Mesendoderm (in vitro differentiated cells): Measurements from ENCODE around the gene STN1.
A peak's percentile ranks its signal among the peaks of the same experiment; 100 is the strongest.

ENCODE experiments used
- DNase-seq: peaks from one replicate; pipeline ENCODE4 v3.0.0; 2013
- H2AK5ac ChIP-seq: 2 replicates; pipeline ENCODE4 v1.6.1; 2013; ENCODE audit warnings: low read length, inconsistent platforms
- H2BK120ac ChIP-seq: 2 replicates; pipeline ENCODE4 v1.6.1; 2013; ENCODE audit warnings: low read depth, mild to moderate bottlenecking, low read length, moderate library complexity, mixed read lengths
- H2BK15ac ChIP-seq: replicated peaks from 2 replicates; pipeline ENCODE4 v1.6.1; 2013; ENCODE audit warnings: low read depth, mild to moderate bottlenecking, moderate library complexity
- H2BK5ac ChIP-seq: 2 replicates; pipeline ENCODE4 v1.6.1; 2013; ENCODE audit warnings: low read length, inconsistent platforms
- H3K18ac ChIP-seq: 2 replicates; pipeline ENCODE4 v1.6.1; 2013; ENCODE audit warnings: mild to moderate bottlenecking, low read length, mixed read lengths
- H3K23ac ChIP-seq: one replicate; pipeline ENCODE4 v1.6.1; 2013; ENCODE audit warnings: low read length
- H3K27ac ChIP-seq: 2 replicates; pipeline ENCODE4 v1.5.1; 2013; ENCODE audit warnings: low read depth, mild to moderate bottlenecking, inconsistent platforms, low read length, moderate library complexity
- H3K27me3 ChIP-seq: 2 replicates; pipeline ENCODE4 v1.6.1; 2013; ENCODE audit warnings: low read length, control low read depth, mild to moderate bottlenecking, inconsistent platforms; ENCODE audit not compliant: insufficient read depth, poor library complexity
- H3K36me3 ChIP-seq: 2 replicates; pipeline ENCODE4 v1.6.1; 2013; ENCODE audit warnings: low read length, inconsistent platforms; ENCODE audit not compliant: control insufficient read depth, insufficient read depth
- H3K4ac ChIP-seq: one replicate; pipeline ENCODE4 v1.6.1; 2013; ENCODE audit warnings: low read depth, mild to moderate bottlenecking, low read length, moderate library complexity
- H3K4me1 ChIP-seq: 2 replicates; pipeline ENCODE4 v1.6.1; 2013; ENCODE audit warnings: low read depth, low read length, inconsistent platforms; ENCODE audit not compliant: control insufficient read depth
- H3K4me2 ChIP-seq: 2 replicates; pipeline ENCODE4 v1.6.1; 2013; ENCODE audit warnings: low read length
- H3K4me3 ChIP-seq: 2 replicates; pipeline ENCODE4 v1.5.1; 2013; ENCODE audit warnings: mild to moderate bottlenecking, low read length
- H3K56ac ChIP-seq: one replicate; pipeline ENCODE4 v1.6.1; 2013; ENCODE audit warnings: low read length
- H3K79me1 ChIP-seq: 2 replicates; pipeline ENCODE4 v1.6.1; 2013; ENCODE audit warnings: low read length, inconsistent platforms
- H3K79me2 ChIP-seq: 2 replicates; pipeline ENCODE4 v1.6.1; 2013; ENCODE audit warnings: mild to moderate bottlenecking, low read length; ENCODE audit not compliant: control insufficient read depth, insufficient read depth
- H3K9ac ChIP-seq: 2 replicates; pipeline ENCODE4 v1.6.1; 2013; ENCODE audit warnings: low read length, inconsistent platforms
- H4K5ac ChIP-seq: one replicate; pipeline ENCODE4 v1.6.1; 2013; ENCODE audit warnings: low read length
- H4K8ac ChIP-seq: one replicate; pipeline ENCODE4 v1.6.1; 2013; ENCODE audit warnings: low read depth, mild to moderate bottlenecking, control low read depth, low read length, moderate library complexity
- WGBS: extraction: QIAGEN DNeasy Blood & Tissue Kit; methylation state at CpG from one replicate; pipeline ENCODE4 v1.1.7; 2013; ENCODE audit warnings: low lambda C conversion rate, missing lambda C conversion rate; ENCODE audit not compliant: insufficient coverage; ENCODE audit errors: extremely low coverage; 5-methylcytosine and 5-hydroxymethylcytosine counted together

STN1 gene

DNA sequence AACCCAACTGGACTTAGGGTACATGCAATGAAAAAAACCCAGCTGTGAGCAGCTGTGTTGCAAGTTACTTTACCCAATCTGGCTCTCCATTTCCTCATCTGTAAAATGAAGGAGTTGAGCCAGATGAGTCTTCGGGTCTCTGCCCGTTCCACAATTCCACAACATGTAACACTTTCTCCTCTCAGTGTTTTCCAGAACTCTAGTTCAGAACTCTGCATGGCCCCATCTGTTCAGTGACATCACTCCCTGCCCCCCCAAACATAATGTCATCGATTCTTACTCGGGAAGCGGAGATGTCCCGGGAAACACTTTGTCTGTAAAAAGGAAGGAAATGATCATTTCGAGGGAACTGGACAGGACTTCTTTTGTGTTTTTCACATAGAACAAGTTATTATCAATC is 65.1 kb downstream of the STN1 start:
- Histone ChIP-seq H3K18ac (no peak overlapping the region), H3K36me3 (no peaks in the 10 kb centered on the region), H3K4ac (no peak overlapping the region), H2BK120ac (no peak overlapping the region), H2AK5ac (no peak overlapping the region), H3K4me2 (no peak overlapping the region), H3K79me2 (peaks cover 26% of the 10 kb centered on the region), H4K5ac (no peak overlapping the region), H2BK5ac (no peak overlapping the region), H3K79me1 (peaks cover 29% of the 10 kb centered on the region), H3K4me3 (no peak overlapping the region), H3K56ac (peak overlapping the region; percentile 11), H3K23ac (no peak overlapping the region), H2BK15ac (no peak overlapping the region), H4K8ac (no peak overlapping the region), H3K27ac (no peak overlapping the region), H3K4me1 (peaks cover 17% of the 10 kb centered on the region), H3K9ac (peak overlapping the region; percentile 13), H3K27me3 (no peaks in the 10 kb centered on the region)
- no CpG with 5 or more reads among the region's 7 CpGs for WGBS
- DNase-seq = no peak

DNA sequence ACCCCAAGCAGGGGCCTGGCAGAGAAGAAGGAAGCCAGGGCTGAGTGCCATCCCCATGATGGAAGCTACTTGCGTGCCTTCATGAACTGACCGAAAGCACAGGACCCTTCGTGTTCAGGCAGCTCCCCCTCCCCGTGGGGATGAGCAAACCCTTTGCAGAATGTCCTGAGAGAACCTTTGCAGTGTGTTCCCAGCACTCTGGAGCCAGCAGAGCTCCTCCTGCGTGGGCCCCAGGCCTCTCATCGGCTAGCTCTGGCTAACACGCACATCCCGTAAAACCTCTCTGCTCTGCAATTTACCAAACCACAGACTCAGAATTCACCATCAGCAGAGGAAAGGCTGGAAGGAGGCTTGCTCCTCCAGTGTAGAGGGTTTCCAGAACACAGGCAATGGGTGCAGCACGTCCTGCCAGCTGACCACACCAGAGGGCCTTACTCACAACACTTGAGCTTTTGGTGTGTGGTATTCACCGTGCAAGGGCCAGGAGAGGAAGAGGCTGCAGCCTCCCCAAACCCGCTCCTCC is 65.7 kb downstream of the STN1 start:
- peak overlapping the region; percentile 6 for H3K9ac ChIP-seq
- H3K56ac ChIP-seq = peak overlapping the region; percentile 73
- H4K8ac ChIP-seq = no peak overlapping the region
- DNase-seq = no peak
- no CpG with 5 or more reads among the region's 11 CpGs for WGBS
- no peak overlapping the region for H2BK5ac ChIP-seq
- no peak overlapping the region for H3K23ac ChIP-seq
- peaks cover 17% of the 10 kb centered on the region for H3K4me1 ChIP-seq
- no peaks in the 10 kb centered on the region for H3K36me3 ChIP-seq
- H3K27me3 ChIP-seq = no peaks in the 10 kb centered on the region
- H2BK15ac ChIP-seq = no peak overlapping the region
- H3K18ac ChIP-seq = no peak overlapping the region
- no peak overlapping the region for H4K5ac ChIP-seq
- H3K79me1 ChIP-seq = peaks cover 29% of the 10 kb centered on the region
- H3K4me2 ChIP-seq = no peak overlapping the region
- H3K79me2 ChIP-seq = peaks cover 26% of the 10 kb centered on the region
- no peak overlapping the region for H3K4me3 ChIP-seq
- no peak overlapping the region for H3K27ac ChIP-seq
- H2BK120ac ChIP-seq = no peak overlapping the region
- H2AK5ac ChIP-seq = no peak overlapping the region
- H3K4ac ChIP-seq = no peak overlapping the region

DNA sequence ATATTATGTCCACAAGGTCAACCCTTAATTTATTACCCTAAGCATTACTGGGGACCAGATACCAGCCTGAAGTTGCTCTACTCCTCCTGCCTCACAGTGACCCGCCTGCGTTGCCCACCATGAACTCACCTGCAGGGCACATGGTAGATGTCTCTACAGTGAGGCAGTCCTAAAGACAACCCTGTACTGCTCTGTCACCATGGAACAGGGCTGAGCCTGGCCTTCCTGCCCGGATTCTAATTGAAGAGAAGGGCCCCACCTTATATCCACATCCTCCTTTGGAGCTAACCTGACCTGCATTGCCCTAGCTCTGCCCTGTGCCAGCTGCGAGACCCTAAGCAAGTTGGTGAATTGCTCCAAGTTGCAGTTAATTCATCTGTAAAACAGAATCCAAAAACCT is 66.7 kb downstream of the STN1 start:
- Histone ChIP-seq H4K5ac (no peak overlapping the region), H3K23ac (no peak overlapping the region), H3K4me1 (peaks cover 15% of the 10 kb centered on the region), H3K9ac (no peak overlapping the region), H2BK120ac (no peak overlapping the region), H2AK5ac (no peak overlapping the region), H3K4me2 (no peak overlapping the region), H3K4ac (no peak overlapping the region), H3K36me3 (no peaks in the 10 kb centered on the region), H3K79me2 (peaks cover 30% of the 10 kb centered on the region), H3K79me1 (peaks cover 31% of the 10 kb centered on the region), H4K8ac (no peak overlapping the region), H3K4me3 (no peak overlapping the region), H3K27ac (no peak overlapping the region), H3K18ac (no peak overlapping the region), H2BK5ac (no peak overlapping the region), H3K56ac (no peak overlapping the region), H3K27me3 (no peaks in the 10 kb centered on the region), H2BK15ac (no peak overlapping the region)
- WGBS = no CpG with 5 or more reads among the region's 4 CpGs
- no peak for DNase-seq

DNA sequence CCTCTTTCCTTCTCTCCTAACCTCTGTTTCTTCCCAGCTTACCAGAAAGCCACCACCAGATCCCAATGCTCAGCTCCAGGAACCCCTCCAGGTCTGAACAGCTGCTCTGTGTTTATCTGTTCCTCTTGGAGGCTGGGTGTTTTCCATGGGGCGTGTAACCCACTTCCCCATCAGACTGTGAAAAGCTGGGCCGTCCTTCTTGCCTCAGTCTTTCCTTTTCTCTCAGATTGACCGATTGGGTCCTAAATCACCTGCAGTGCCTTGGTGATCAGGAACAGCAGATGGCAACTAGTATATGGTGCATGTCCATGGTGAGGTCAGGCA is 67.5 kb downstream of the STN1 start:
- Histone ChIP-seq H2BK5ac (no peak overlapping the region), H3K4me3 (no peak overlapping the region), H4K5ac (no peak overlapping the region), H2BK15ac (no peak overlapping the region), H3K79me1 (peaks cover 35% of the 10 kb centered on the region), H3K4me2 (no peak overlapping the region), H3K36me3 (no peaks in the 10 kb centered on the region), H3K4ac (no peak overlapping the region), H3K27me3 (no peaks in the 10 kb centered on the region), H3K18ac (no peak overlapping the region), H3K9ac (no peak overlapping the region), H2AK5ac (no peak overlapping the region), H3K79me2 (peaks cover 36% of the 10 kb centered on the region), H3K23ac (no peak overlapping the region), H3K4me1 (peaks cover 20% of the 10 kb centered on the region), H2BK120ac (no peak overlapping the region), H3K27ac (no peak overlapping the region), H3K56ac (no peak overlapping the region), H4K8ac (no peak overlapping the region)
- DNase-seq = no peak
- WGBS = no CpG with 5 or more reads among the region's 3 CpGs

DNA sequence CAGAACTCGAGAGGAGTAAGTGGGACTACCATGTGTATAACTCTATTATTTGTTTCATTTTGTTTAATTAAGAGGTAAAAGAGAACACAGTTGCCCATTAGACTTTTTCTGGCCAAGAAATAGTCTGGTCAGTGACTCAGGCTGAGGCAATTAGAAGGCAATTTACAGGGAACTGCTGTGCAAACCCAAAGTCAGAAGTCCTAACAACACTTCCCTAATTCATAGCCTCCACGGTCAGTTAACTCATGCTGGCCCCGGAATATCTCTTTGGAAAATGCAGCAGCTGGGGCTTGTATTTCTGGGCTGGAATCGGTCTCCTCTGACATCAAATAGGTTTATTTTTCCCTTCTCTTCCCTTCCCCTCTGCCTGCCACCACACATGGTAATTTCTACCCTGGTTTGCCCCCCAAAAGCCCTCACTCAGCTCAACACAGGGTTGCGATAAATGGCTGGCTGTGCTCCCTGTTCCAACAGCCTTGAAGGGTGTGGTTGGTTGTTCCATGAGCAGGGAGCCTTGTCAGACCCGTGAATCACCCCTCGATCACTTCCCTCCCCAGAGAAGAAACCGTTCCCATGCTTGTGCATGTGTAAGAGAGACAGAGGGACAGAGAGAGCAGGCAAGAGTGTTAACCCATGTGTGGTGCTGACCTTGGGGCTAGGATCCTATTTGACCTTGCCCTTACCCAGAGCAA is 68.0 kb downstream of the STN1 start:
- H3K56ac ChIP-seq = no peak overlapping the region
- H2BK120ac ChIP-seq = no peak overlapping the region
- H3K4me3 ChIP-seq = no peak overlapping the region
- H3K27me3 ChIP-seq = no peaks in the 10 kb centered on the region
- peaks cover 20% of the 10 kb centered on the region for H3K4me1 ChIP-seq
- no peak overlapping the region for H2BK15ac ChIP-seq
- H3K27ac ChIP-seq = no peak overlapping the region
- H2AK5ac ChIP-seq = no peak overlapping the region
- no peak overlapping the region for H4K8ac ChIP-seq
- no peak overlapping the region for H3K4me2 ChIP-seq
- no peaks in the 10 kb centered on the region for H3K36me3 ChIP-seq
- H3K9ac ChIP-seq = no peak overlapping the region
- no peak overlapping the region for H4K5ac ChIP-seq
- peaks cover 35% of the 10 kb centered on the region for H3K79me1 ChIP-seq
- peaks cover 36% of the 10 kb centered on the region for H3K79me2 ChIP-seq
- no CpG with 5 or more reads among the region's 8 CpGs for whole genome bisulfite sequencing
- no peak overlapping the region for H3K18ac ChIP-seq
- no peak overlapping the region for H3K23ac ChIP-seq
- H3K4ac ChIP-seq = no peak overlapping the region
- no peak overlapping the region for H2BK5ac ChIP-seq
- no peak for DNase-seq
